H1 (cell line): ENCODE data around the gene USP35. TPM values are rescaled to one million over a fixed set of nuclear protein-coding genes. Genes with fewer than 3 reads are reported as not detected.

ENCODE experiments used
- CTCF ChIA-PET: fragments of 300-600 bp; sonication (Branson Sonifier 250); formaldehyde crosslinking; loops from one replicate; lab custom pipeline; 2021; ENCODE audit not compliant: partially characterized antibody; lab: Charles Lee
- POLR2A ChIA-PET: fragments of 300-600 bp; sonication (Branson Sonifier 250); formaldehyde crosslinking; loops from one replicate; lab custom pipeline; 2021; ENCODE audit warnings: inconsistent platforms; ENCODE audit not compliant: partially characterized antibody; lab: Charles Lee
- DNase-seq, 2 experiments: peaks; one replicate each; pipeline versions ENCODE4 v3.0.0 to v3.0.0-alpha.2; 2010 to 2022; ENCODE audit warnings: low spot score in 2 of 2, low read depth in 1 of 2, mixed read lengths in 1 of 2
- FAIRE-seq: peaks from 2 replicates; lab custom pipeline; 2011; peaks lifted over from hg19 to GRCh38; lab: Jason Lieb, UNC
- H2AFZ ChIP-seq: 2 replicates; pipeline ENCODE4 v1.8.1; 2012; ENCODE audit warnings: low read length, inconsistent platforms
- H2AK5ac ChIP-seq: 2 replicates; pipeline ENCODE4 v1.6.1; 2013; ENCODE audit warnings: low read depth, low read length
- H2BK120ac ChIP-seq: replicated peaks from 2 replicates; pipeline ENCODE3; 2013; ENCODE audit warnings: low read depth, low read length, inconsistent platforms
- H2BK12ac ChIP-seq: 2 replicates; pipeline ENCODE4 v1.6.1; 2013; ENCODE audit warnings: low read depth, low read length
- H2BK15ac ChIP-seq: 2 replicates; pipeline ENCODE4 v1.6.1; 2013; ENCODE audit warnings: low read length
- H2BK20ac ChIP-seq: 2 replicates; pipeline ENCODE4 v1.6.1; 2013; ENCODE audit warnings: low read length
- H2BK5ac ChIP-seq: 2 replicates; pipeline ENCODE4 v1.6.1; 2013; ENCODE audit warnings: low read depth, low read length
- H3K14ac ChIP-seq: 2 replicates; pipeline ENCODE4 v1.6.1; 2013; ENCODE audit warnings: inconsistent platforms; ENCODE audit not compliant: insufficient read length
- H3K18ac ChIP-seq: 2 replicates; pipeline ENCODE4 v1.6.1; 2013; ENCODE audit warnings: low read length; ENCODE audit errors: extremely low read depth
- H3K23ac ChIP-seq: 2 replicates; pipeline ENCODE4 v1.6.1; 2013; ENCODE audit warnings: inconsistent platforms; ENCODE audit not compliant: insufficient read length
- H3K23me2 ChIP-seq: 2 replicates; pipeline ENCODE4 v1.6.1; 2013; ENCODE audit warnings: low read depth, low read length
- H3K27ac ChIP-seq: 2 replicates; pipeline ENCODE4 v1.6.1; 2011; ENCODE audit warnings: low read depth, low read length, inconsistent platforms
- H3K27me3 ChIP-seq, 4 experiments: replicated peaks in 1 of 4; 1 replicate in 1 of 4; 2 replicates in 3 of 4; pipeline versions ENCODE4 v1.6.1 to v1.8.1; 2011 to 2013; ENCODE audit warnings: low read length in 3 of 4, mild to moderate bottlenecking in 3 of 4, inconsistent platforms in 2 of 4, mixed read lengths in 2 of 4, moderate library complexity in 1 of 4; ENCODE audit not compliant: control insufficient read depth in 3 of 4, insufficient read depth in 3 of 4; ENCODE audit errors: extremely low read depth in 1 of 4
- H3K36me3 ChIP-seq, 4 experiments: 2 replicates each; pipeline versions ENCODE4 v1.6.1 to v1.8.1; 2011 to 2013; ENCODE audit warnings: mild to moderate bottlenecking in 4 of 4, low read length in 3 of 4, moderate library complexity in 2 of 4, control low read depth in 1 of 4, inconsistent platforms in 1 of 4; ENCODE audit not compliant: insufficient read depth in 4 of 4, control insufficient read depth in 2 of 4
- H3K4ac ChIP-seq: replicated peaks from 2 replicates; pipeline ENCODE3; 2013; ENCODE audit warnings: low read length, low read depth, mixed read lengths, inconsistent platforms; ENCODE audit not compliant: insufficient read length
- H3K4me1 ChIP-seq, 4 experiments: replicated peaks in 1 of 4; 1 replicate in 1 of 4; 2 replicates in 3 of 4; pipeline versions ENCODE4 v1.6.1 to v1.8.1; 2011 to 2013; ENCODE audit warnings: low read length in 3 of 4, inconsistent platforms in 2 of 4, mixed read lengths in 1 of 4; ENCODE audit not compliant: insufficient read depth in 4 of 4, control insufficient read depth in 3 of 4
- H3K4me2 ChIP-seq, 2 experiments: 2 replicates each; pipeline versions ENCODE4 v1.6.1 to v1.8.1; 2011 to 2013; ENCODE audit warnings: low read depth in 2 of 2, low read length in 2 of 2, control low read depth in 1 of 2, inconsistent platforms in 1 of 2, mild to moderate bottlenecking in 1 of 2; ENCODE audit not compliant: insufficient read depth in 1 of 2
- H3K4me3 ChIP-seq, 4 experiments: fragments of 200-600, 300-600 bp in 1 of 4; sonication (generic), shearing (Covaris generic), sonication (Bioruptor Twin) in 1 of 4; 2 replicates each; pipeline versions ENCODE4 v1.5.1 to v1.8.1; 2011 to 2016; ENCODE audit warnings: low read length in 4 of 4, low read depth in 3 of 4, control low read depth in 2 of 4, inconsistent platforms in 2 of 4, mild to moderate bottlenecking in 2 of 4, mixed read lengths in 1 of 4, moderate library complexity in 1 of 4; ENCODE audit not compliant: insufficient read depth in 2 of 4; ENCODE audit errors: extremely low read depth in 1 of 4
- H3K56ac ChIP-seq: replicated peaks from 2 replicates; pipeline ENCODE3; 2013; ENCODE audit warnings: low read depth, mild to moderate bottlenecking, mixed read lengths, low read length, inconsistent platforms; ENCODE audit not compliant: insufficient read length
- H3K79me1 ChIP-seq: 2 replicates; pipeline ENCODE4 v1.6.1; 2013; ENCODE audit warnings: low read depth, low read length, control low read depth
- H3K79me2 ChIP-seq, 2 experiments: 2 replicates each; pipeline versions ENCODE4 v1.6.1 to v1.8.1; 2012 to 2013; ENCODE audit warnings: low read length in 2 of 2, mild to moderate bottlenecking in 2 of 2, inconsistent platforms in 1 of 2; ENCODE audit not compliant: insufficient read depth in 2 of 2, control insufficient read depth in 1 of 2
- H3K9ac ChIP-seq, 4 experiments: replicated peaks in 1 of 4; 1 replicate in 1 of 4; 2 replicates in 3 of 4; pipeline versions ENCODE4 v1.6.1 to v1.8.1; 2011 to 2013; ENCODE audit warnings: low read depth in 3 of 4, low read length in 3 of 4, control low read depth in 2 of 4, mild to moderate bottlenecking in 2 of 4, moderate library complexity in 2 of 4, inconsistent platforms in 1 of 4; ENCODE audit errors: extremely low read depth in 1 of 4
- H3K9me3 ChIP-seq, 2 experiments: 2 replicates each; pipeline versions ENCODE4 v1.6.1 to v1.8.1; 2012 to 2013; ENCODE audit warnings: mild to moderate bottlenecking in 2 of 2, moderate library complexity in 2 of 2, control low read depth in 1 of 2, inconsistent platforms in 1 of 2, low read depth in 1 of 2, low read length in 1 of 2, mixed read lengths in 1 of 2; ENCODE audit not compliant: insufficient read depth in 2 of 2
- H4K20me1 ChIP-seq, 2 experiments: replicated peaks in 1 of 2; 2 replicates each; pipeline versions ENCODE3 to v1.8.1; 2011 to 2013; ENCODE audit warnings: inconsistent platforms in 2 of 2, low read length in 2 of 2, mild to moderate bottlenecking in 1 of 2; ENCODE audit not compliant: insufficient read depth in 2 of 2, control insufficient read depth in 1 of 2
- H4K5ac ChIP-seq: 2 replicates; pipeline ENCODE4 v1.6.1; 2013; ENCODE audit warnings: low read length, low read depth, mixed read lengths, inconsistent platforms; ENCODE audit not compliant: insufficient read length
- H4K8ac ChIP-seq: 2 replicates; pipeline ENCODE4 v1.8.0; 2013; ENCODE audit warnings: mild to moderate bottlenecking, moderate library complexity, low read length, inconsistent platforms; ENCODE audit not compliant: insufficient read depth; ENCODE audit errors: extremely low read depth
- H4K91ac ChIP-seq: replicated peaks from 2 replicates; pipeline ENCODE3; 2013; ENCODE audit warnings: low read length, mixed read lengths, inconsistent platforms; ENCODE audit not compliant: insufficient read length
- ATF3 ChIP-seq: IDR thresholded peaks from 2 replicates; pipeline ENCODE4 v1.6.1; 2011; ENCODE audit warnings: low read depth, mild to moderate bottlenecking, low read length; ENCODE audit not compliant: insufficient read depth
- BACH1 ChIP-seq: IDR thresholded peaks from 2 replicates; pipeline ENCODE4 v1.6.1; 2012; ENCODE audit warnings: low read length, improper control_type of control experiment
- CBX8 ChIP-seq: fragments of 300-800, 300-1000 bp; sonication (generic); IDR thresholded peaks from 2 replicates; pipeline ENCODE4 v1.7.1; 2016; ENCODE audit warnings: low read depth, low read length, borderline replicate concordance
- CEBPB ChIP-seq: IDR thresholded peaks from 2 replicates; pipeline ENCODE4 v1.6.1; 2012; ENCODE audit warnings: low read depth, low read length
- CREB1 ChIP-seq: IDR thresholded peaks from 2 replicates; pipeline ENCODE4 v1.6.1; 2012; ENCODE audit warnings: inconsistent platforms
- KDM5A ChIP-seq: fragments of 200-600 bp; IDR thresholded peaks from 2 replicates; pipeline ENCODE4 v1.7.1; 2012; ENCODE audit warnings: mild to moderate bottlenecking, low read length, inconsistent platforms, mixed read lengths
- MAX ChIP-seq: IDR thresholded peaks from 2 replicates; pipeline ENCODE4 v1.6.1; 2012; ENCODE audit warnings: inconsistent platforms
- NRF1 ChIP-seq: IDR thresholded peaks from 2 replicates; pipeline ENCODE4 v1.6.1; 2011; ENCODE audit warnings: mild to moderate bottlenecking, low read depth, low read length, improper control_type of control experiment
- RFX5 ChIP-seq: IDR thresholded peaks from 2 replicates; pipeline ENCODE4 v1.6.1; 2011; ENCODE audit warnings: low read depth, low read length, improper control_type of control experiment, borderline replicate concordance
- SIRT6 ChIP-seq: IDR thresholded peaks from one replicate; pipeline ENCODE4 v1.7.1; 2012; ENCODE audit warnings: low read length, inconsistent platforms
- SRF ChIP-seq: IDR thresholded peaks from 2 replicates; pipeline ENCODE4 v1.6.1; 2011; ENCODE audit warnings: mild to moderate bottlenecking, low read depth, low read length, moderate library complexity
- SUZ12 ChIP-seq: fragments of 200-600 bp; sonication (generic); IDR thresholded peaks from 2 replicates; pipeline ENCODE4 v1.6.1; 2012; ENCODE audit warnings: mild to moderate bottlenecking, inconsistent platforms, low read length, moderate library complexity, mixed read lengths
- TAF7 ChIP-seq: optimal IDR thresholded peaks from 2 replicates; pipeline ENCODE3; 2011; ENCODE audit warnings: low read depth, mild to moderate bottlenecking, inconsistent platforms, low read length, moderate library complexity, borderline replicate concordance
- TEAD4 ChIP-seq: IDR thresholded peaks from 2 replicates; pipeline ENCODE4 v1.6.1; 2012; ENCODE audit warnings: low read depth, low read length, inconsistent platforms, mixed read lengths
- ZNF274 ChIP-seq: IDR thresholded peaks from 2 replicates; pipeline ENCODE4 v1.7.0; 2012; ENCODE audit warnings: low read length, borderline replicate concordance; ENCODE audit errors: extremely low read depth
- WGBS, 2 experiments: shearing (Covaris generic) in 1 of 2; methylation state at CpG; one replicate each; pipeline versions ENCODE4 v1.1.6 to v1.1.7; 2013 to 2015; ENCODE audit warnings: low lambda C conversion rate in 2 of 2, mixed read lengths in 2 of 2, inconsistent platforms in 1 of 2, low coverage in 1 of 2, missing lambda C conversion rate in 1 of 2; ENCODE audit not compliant: insufficient replicate concordance in 2 of 2, insufficient coverage in 1 of 2, insufficient read length in 1 of 2; ENCODE audit errors: extremely low coverage in 1 of 2, missing lambda C conversion rate in 1 of 2; 5-methylcytosine and 5-hydroxymethylcytosine counted together
- polyA plus RNA-seq, 7 experiments: library from polyadenylated mRNA; depleted of rRNA in 3 of 7; stranded (reverse) in 5 of 7; unstranded in 2 of 7; fragments of >200 nt in 5 of 7; fragments of 200-250 nt in 2 of 7; gene quantifications; 1 replicate in 5 of 7; 2 replicates in 1 of 7; 4 replicates in 1 of 7; pipeline versions ENCODE4 v1.2.1 to v1.2.3, GENCODE V29; 2011 to 2013; ENCODE audit warnings: missing spikeins in 2 of 7, mixed read lengths in 2 of 7
- total RNA-seq: library from RNA; stranded (reverse); fragmentation: NEBNext Ultra II Directional; extraction: Animal tissue kit (Norgen Biotek cat#: 25700); gene quantifications from 2 replicates; pipeline ENCODE4 v1.2.1, GENCODE V29; 2021

Gene USP35
- total and polyA plus RNA-seq, 2 of the 8 experiments (the other 6 are each of a cell fraction or from before 2014, with no cell fraction given) = 4.6 to 6.8 TPM

GRCh38 chr11:78196661-78197091 lies 8.0 kb downstream of the USP35 start:
- Histone ChIP-seq H2AK5ac (no peak overlapping the region), H3K4me3 (no peak overlapping the region), H3K36me3 (no peaks in the 10 kb centered on the region), H3K4me2 (no peak overlapping the region), H3K14ac (no peak overlapping the region), H4K5ac (no peak overlapping the region), H3K27me3 (no peaks in the 10 kb centered on the region), H2BK20ac (no peak overlapping the region), H3K9ac (no peak overlapping the region), H3K56ac (no peak overlapping the region), H2BK120ac (no peak overlapping the region), H3K27ac (no peak overlapping the region), H3K18ac (no peak overlapping the region), H3K4ac (no peak overlapping the region), H3K23me2 (no peaks in the 10 kb centered on the region), H2BK12ac (no peak overlapping the region), H3K79me2 (no peaks in the 10 kb centered on the region), H2BK5ac (no peak overlapping the region), H4K20me1 (peaks cover 3% of the 10 kb centered on the region in 2 experiments), H2AFZ (no peak overlapping the region), H3K4me1 (no peaks in the 10 kb centered on the region), H4K91ac (no peak overlapping the region), H3K23ac (no peak overlapping the region), H3K9me3 (no peaks in the 10 kb centered on the region), H3K79me1 (no peaks in the 10 kb centered on the region), H2BK15ac (no peak overlapping the region), H4K8ac (no peak overlapping the region)
- DNase-seq = no peak
- ChIA-PET CTCF (interaction anchor here (0.6 kb wide), 1 partner anchor 48 kb away, joined by 3 read pairs; no protein-coding TSS in a partner anchor), POLR2A (no interaction called here)
- WGBS, 2 experiments = 95% methylated on average over 29 of the region's 40 CpGs; no CpG with 5 or more reads in 1 of the 2 experiments
- FAIRE-seq = no peak
- TF ChIP-seq SIRT6 = no peak
- TF ChIP-seq CBX8 = no peak
- no peak for TF ChIP-seq KDM5A
- TF ChIP-seq BACH1 = no peak
- TF ChIP-seq RFX5 = no peak
- TF ChIP-seq TAF7 = no peak
- no peak for TF ChIP-seq CREB1
- TF ChIP-seq ZNF274 = no peak
- no peak for TF ChIP-seq TEAD4
- TF ChIP-seq MAX = no peak
- no peak for TF ChIP-seq CEBPB
- TF ChIP-seq ATF3 = no peak
- TF ChIP-seq NRF1 = no peak
- no peak for TF ChIP-seq SUZ12
- TF ChIP-seq SRF = no peak
